Mesenchymal stem cell (in vitro differentiated cells and primary cell): ENCODE data around the gene VRK3.

Experiments
- DNase-seq: peaks from one replicate; pipeline ENCODE4 v3.0.0-alpha.2; 2013
- H2AFZ ChIP-seq: one replicate; pipeline ENCODE4 v1.6.1; 2013; ENCODE audit warnings: low read depth, mild to moderate bottlenecking, control low read depth, inconsistent platforms, low read length, moderate library complexity
- H2AK5ac ChIP-seq: 2 replicates; pipeline ENCODE4 v1.6.1; 2013; ENCODE audit warnings: low read length, moderate library complexity, mild to moderate bottlenecking, inconsistent platforms; ENCODE audit not compliant: severe bottlenecking
- H2BK120ac ChIP-seq: one replicate; pipeline ENCODE4 v1.6.1; 2013; ENCODE audit warnings: low read depth, mild to moderate bottlenecking, inconsistent platforms, low read length, moderate library complexity
- H2BK12ac ChIP-seq, 2 experiments: one replicate each; pipeline ENCODE4 v1.6.1; 2013; ENCODE audit warnings: inconsistent platforms in 2 of 2, low read length in 2 of 2, mild to moderate bottlenecking in 2 of 2, moderate library complexity in 2 of 2, control low read depth in 1 of 2
- H2BK15ac ChIP-seq: one replicate; pipeline ENCODE4 v1.6.1; 2013; ENCODE audit warnings: mild to moderate bottlenecking, low read depth, inconsistent platforms; ENCODE audit not compliant: poor library complexity, severe bottlenecking
- H2BK5ac ChIP-seq: 2 replicates; pipeline ENCODE4 v1.6.1; 2013; ENCODE audit warnings: low read depth, mild to moderate bottlenecking, low read length, control low read depth, inconsistent platforms; ENCODE audit not compliant: poor library complexity, severe bottlenecking
- H3K14ac ChIP-seq, 2 experiments: one replicate each; pipeline ENCODE4 v1.6.1; 2013; ENCODE audit warnings: inconsistent platforms in 2 of 2, low read length in 2 of 2, control low read depth in 1 of 2, mild to moderate bottlenecking in 1 of 2, moderate library complexity in 1 of 2
- H3K18ac ChIP-seq, 2 experiments: one replicate each; pipeline ENCODE4 v1.6.1; 2013; ENCODE audit warnings: inconsistent platforms in 2 of 2, low read length in 2 of 2, control low read depth in 1 of 2, low read depth in 1 of 2, mild to moderate bottlenecking in 1 of 2
- H3K23ac ChIP-seq, 2 experiments: one replicate each; pipeline ENCODE4 v1.6.1; 2013; ENCODE audit warnings: inconsistent platforms in 2 of 2, low read length in 2 of 2, mild to moderate bottlenecking in 2 of 2, moderate library complexity in 2 of 2, control low read depth in 1 of 2
- H3K27ac ChIP-seq: 2 replicates; pipeline ENCODE4 v1.5.1; 2013; ENCODE audit warnings: mild to moderate bottlenecking, moderate library complexity, low read length, control low read depth, inconsistent platforms; ENCODE audit not compliant: poor library complexity, severe bottlenecking
- H3K27me3 ChIP-seq, 2 experiments: 2 replicates each; pipeline versions ENCODE4 v1.6.1 to v1.7.0; 2013; ENCODE audit warnings: low read length in 2 of 2, mild to moderate bottlenecking in 2 of 2, moderate library complexity in 2 of 2, control low read depth in 1 of 2, inconsistent platforms in 1 of 2; ENCODE audit not compliant: control insufficient read depth in 1 of 2, insufficient read depth in 1 of 2
- H3K36me3 ChIP-seq, 2 experiments: 2 replicates each; pipeline versions ENCODE4 v1.6.1 to v1.7.0; 2013; ENCODE audit warnings: low read length in 2 of 2, control low read depth in 1 of 2, inconsistent platforms in 1 of 2, low read depth in 1 of 2, mild to moderate bottlenecking in 1 of 2; ENCODE audit not compliant: insufficient read depth in 2 of 2, control insufficient read depth in 1 of 2
- H3K4ac ChIP-seq, 2 experiments: one replicate each; pipeline ENCODE4 v1.6.1; 2013; ENCODE audit warnings: inconsistent platforms in 2 of 2, low read length in 2 of 2, mild to moderate bottlenecking in 2 of 2, moderate library complexity in 2 of 2, control low read depth in 1 of 2, low read depth in 1 of 2
- H3K4me1 ChIP-seq: 2 replicates; pipeline ENCODE4 v1.6.1; 2013; ENCODE audit warnings: low read depth, low read length, control low read depth; ENCODE audit not compliant: control insufficient read depth, insufficient read depth
- H3K4me2 ChIP-seq: 2 replicates; pipeline ENCODE4 v1.6.1; 2013; ENCODE audit warnings: low read length, mild to moderate bottlenecking, inconsistent platforms; ENCODE audit not compliant: poor library complexity, severe bottlenecking
- H3K4me3 ChIP-seq, 2 experiments: 2 replicates each; pipeline versions ENCODE4 v1.5.1 to v1.7.0; 2013; ENCODE audit warnings: low read length in 2 of 2, mild to moderate bottlenecking in 2 of 2, control low read depth in 1 of 2, low read depth in 1 of 2; ENCODE audit not compliant: insufficient read depth in 1 of 2
- H3K79me1 ChIP-seq: replicated peaks from 2 replicates; pipeline ENCODE4 v1.6.1; 2013; ENCODE audit warnings: mild to moderate bottlenecking, control low read depth, low read length, inconsistent platforms; ENCODE audit not compliant: poor library complexity, severe bottlenecking
- H3K9ac ChIP-seq: 2 replicates; pipeline ENCODE4 v1.7.0; 2013; ENCODE audit warnings: mild to moderate bottlenecking, low read length, moderate library complexity
- H3K9me3 ChIP-seq: 2 replicates; pipeline ENCODE4 v1.7.0; 2013; ENCODE audit warnings: mild to moderate bottlenecking, low read length; ENCODE audit not compliant: control insufficient read depth
- H4K8ac ChIP-seq: one replicate; pipeline ENCODE4 v1.6.1; 2013; ENCODE audit warnings: inconsistent platforms, mild to moderate bottlenecking, low read length, moderate library complexity
- H4K91ac ChIP-seq: one replicate; pipeline ENCODE4 v1.6.1; 2013; ENCODE audit warnings: mild to moderate bottlenecking, low read length, inconsistent platforms
- WGBS: methylation state at CpG from one replicate; pipeline ENCODE4 v1.1.7; 2013; ENCODE audit warnings: mixed read lengths; 5-methylcytosine and 5-hydroxymethylcytosine counted together

VRK3 gene

GRCh38 chr19:49927526-49928264 lies 97.5 kb downstream of the VRK3 start:
- peaks cover 48% of the 10 kb centered on the region in 2 experiments for H3K36me3 ChIP-seq
- no peak overlapping the region for H3K14ac ChIP-seq
- H3K4ac ChIP-seq = no peak overlapping the region
- H3K23ac ChIP-seq = no peak overlapping the region
- H4K8ac ChIP-seq = no peak overlapping the region
- H3K27ac ChIP-seq = peak overlapping the region; percentile 27
- peak overlapping the region; percentile 3 for H4K91ac ChIP-seq
- H3K4me3 ChIP-seq = peak overlapping the region in 1 of 2 experiments; percentile 31
- WGBS = 92% methylated on average over 13 of the region's 14 CpGs
- H3K9ac ChIP-seq = peak overlapping the region; percentile 97
- no peak overlapping the region for H2AFZ ChIP-seq
- H3K9me3 ChIP-seq = no peaks in the 10 kb centered on the region
- H2BK120ac ChIP-seq = no peak overlapping the region
- peak overlapping the region; percentile 30 for H2BK15ac ChIP-seq
- H3K4me2 ChIP-seq = peak overlapping the region; percentile 38
- no peaks in the 10 kb centered on the region for H3K27me3 ChIP-seq
- no peak overlapping the region for H2BK5ac ChIP-seq
- H3K4me1 ChIP-seq = peaks cover 17% of the 10 kb centered on the region
- H2AK5ac ChIP-seq = peak overlapping the region; percentile 44
- H3K18ac ChIP-seq = no peak overlapping the region
- H2BK12ac ChIP-seq = no peak overlapping the region
- no peak for DNase-seq
- peaks cover 14% of the 10 kb centered on the region for H3K79me1 ChIP-seq

DNA sequence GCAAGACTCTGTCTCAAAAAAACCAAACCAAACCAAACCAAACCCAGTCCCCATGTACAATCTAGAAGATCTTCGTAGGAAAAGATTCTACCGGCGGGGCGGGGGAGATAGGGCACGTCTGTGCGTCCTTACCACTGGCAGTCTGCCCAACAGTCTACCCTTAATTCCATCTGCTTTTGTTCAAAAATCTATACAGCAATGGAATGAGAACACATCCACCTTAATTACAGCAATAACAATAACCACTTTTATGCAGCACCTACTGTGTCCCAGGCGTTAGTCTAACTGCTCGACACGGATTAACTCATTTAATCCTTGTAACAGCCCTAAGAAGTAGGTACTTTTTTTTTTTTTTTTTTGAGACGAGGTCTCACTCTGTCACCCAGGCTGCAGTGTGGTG lies 98.7 kb downstream of the VRK3 start:
- H3K9ac ChIP-seq = no peak overlapping the region
- H3K27ac ChIP-seq = no peak overlapping the region
- H3K4me2 ChIP-seq = no peak overlapping the region
- peaks cover 11% of the 10 kb centered on the region for H3K79me1 ChIP-seq
- H3K23ac ChIP-seq = no peak overlapping the region
- no peaks in the 10 kb centered on the region for H3K27me3 ChIP-seq
- no peak overlapping the region for H2BK120ac ChIP-seq
- H3K4me1 ChIP-seq = peaks cover 29% of the 10 kb centered on the region
- peaks cover 42 to 57% of the 10 kb centered on the region in 2 experiments for H3K36me3 ChIP-seq
- H2AK5ac ChIP-seq = no peak overlapping the region
- H2AFZ ChIP-seq = no peak overlapping the region
- H4K8ac ChIP-seq = no peak overlapping the region
- 97% methylated on average over 9 of the region's 10 CpGs for WGBS
- H2BK5ac ChIP-seq = no peak overlapping the region
- no peak overlapping the region for H3K14ac ChIP-seq
- H3K18ac ChIP-seq = no peak overlapping the region
- H2BK15ac ChIP-seq = no peak overlapping the region
- no peak for DNase-seq
- H2BK12ac ChIP-seq = no peak overlapping the region
- no peaks in the 10 kb centered on the region for H3K9me3 ChIP-seq
- H4K91ac ChIP-seq = no peak overlapping the region
- no peak overlapping the region for H3K4ac ChIP-seq
- no peak overlapping the region for H3K4me3 ChIP-seq
